Ramos (cell line): ENCODE data around the gene TMEM72.

ENCODE experiments used
- in situ Hi-C: fragments of 300-500 bp; cut with MboI; formaldehyde crosslinking; loops from one replicate; pipeline ENCODE4 v1.14.3; 2022; ENCODE audit warnings: low sequenced_read_pairs; ENCODE audit not compliant: unreplicated experiment

The TMEM72 gene

GRCh38 chr10:44985175-44985681 lies 74.1 kb downstream of the TMEM72 start:
- in situ Hi-C loops: no loop called here

GRCh38 chr10:44986179-44986578 lies 75.0 kb downstream of the TMEM72 start:
- in situ Hi-C loops: no loop called here
